Activated CD8-positive, alpha-beta memory T cell treated with anti-CD3 and anti-CD28 coated beads, Interleukin-2, amount 50 U/mL, for 4 hours (primary cell): ENCODE data around the gene TIRAP.
"Not testable (repeated sequence)": the region's sequence is repeated elsewhere in the genome, so short reads cannot be mapped to it uniquely, and the experiment has no call there.

Experiments
- DNase-seq: peaks from one replicate; pipeline ENCODE4 v3.0.0-alpha.2; 2020

TIRAP gene

GRCh38 chr11:126288237-126288636 is 5.3 kb downstream of the TIRAP start:
- DNase-seq: no peak

DNA sequence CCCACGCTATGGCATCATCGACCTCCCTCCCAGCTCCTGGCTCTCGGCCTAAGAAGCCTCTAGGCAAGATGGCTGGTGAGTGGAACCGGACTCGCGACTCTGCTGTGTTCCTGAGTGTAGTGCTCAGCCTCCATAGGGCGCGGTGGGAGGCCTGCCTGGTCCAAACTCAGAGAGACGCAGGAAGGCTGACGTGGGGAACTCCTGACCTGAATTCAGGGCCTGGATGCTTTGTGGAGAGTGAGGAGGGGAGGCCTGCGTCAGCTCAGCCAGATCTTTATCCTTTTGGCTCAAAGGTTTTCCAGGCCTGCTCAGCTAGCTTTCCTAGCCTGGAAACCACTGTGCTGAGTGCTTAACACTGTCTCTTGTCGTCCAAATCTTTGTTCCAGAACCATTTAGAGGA is 8.0 kb downstream of the TIRAP start:
- DNase-seq: no peak

DNA sequence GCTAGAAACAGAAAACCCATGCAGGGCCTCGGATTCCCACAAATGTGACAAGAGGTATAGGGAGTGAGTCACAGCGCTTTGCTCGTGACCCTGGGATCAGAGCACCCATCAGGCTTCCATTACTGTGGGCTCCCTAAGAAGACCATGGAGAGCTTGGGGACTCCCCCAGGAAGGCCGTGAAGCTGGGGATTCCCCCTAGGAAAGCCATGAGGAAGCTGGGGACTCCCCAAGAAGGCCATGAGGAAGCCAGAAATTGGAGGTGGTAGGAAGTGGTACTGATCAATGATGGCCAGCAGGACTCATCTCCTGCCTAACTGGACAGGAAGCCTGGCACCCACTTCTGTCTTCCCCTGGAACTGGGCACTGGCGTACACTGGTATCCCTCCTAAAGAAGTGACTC is 10.8 kb downstream of the TIRAP start:
- no peak for DNase-seq

DNA sequence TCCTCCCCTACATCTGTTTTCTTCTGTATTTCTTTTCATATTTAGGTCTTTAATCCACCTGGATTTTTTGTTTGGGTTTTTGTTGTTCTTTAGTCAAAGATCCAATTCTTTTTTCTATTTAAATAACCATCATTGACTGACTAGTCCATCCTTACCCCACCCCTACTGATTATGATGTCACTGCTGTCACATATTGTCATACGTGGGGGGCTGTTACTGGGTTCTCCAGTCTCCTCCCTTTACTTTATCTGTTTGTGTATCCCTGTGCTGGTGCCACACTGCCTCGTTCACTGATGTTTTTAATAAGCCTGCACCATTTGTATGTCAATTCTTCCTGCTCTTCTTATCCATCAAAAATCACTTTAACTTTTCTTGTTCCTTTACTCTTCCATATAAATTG is 14.1 kb downstream of the TIRAP start:
- DNase-seq: no peak

DNA sequence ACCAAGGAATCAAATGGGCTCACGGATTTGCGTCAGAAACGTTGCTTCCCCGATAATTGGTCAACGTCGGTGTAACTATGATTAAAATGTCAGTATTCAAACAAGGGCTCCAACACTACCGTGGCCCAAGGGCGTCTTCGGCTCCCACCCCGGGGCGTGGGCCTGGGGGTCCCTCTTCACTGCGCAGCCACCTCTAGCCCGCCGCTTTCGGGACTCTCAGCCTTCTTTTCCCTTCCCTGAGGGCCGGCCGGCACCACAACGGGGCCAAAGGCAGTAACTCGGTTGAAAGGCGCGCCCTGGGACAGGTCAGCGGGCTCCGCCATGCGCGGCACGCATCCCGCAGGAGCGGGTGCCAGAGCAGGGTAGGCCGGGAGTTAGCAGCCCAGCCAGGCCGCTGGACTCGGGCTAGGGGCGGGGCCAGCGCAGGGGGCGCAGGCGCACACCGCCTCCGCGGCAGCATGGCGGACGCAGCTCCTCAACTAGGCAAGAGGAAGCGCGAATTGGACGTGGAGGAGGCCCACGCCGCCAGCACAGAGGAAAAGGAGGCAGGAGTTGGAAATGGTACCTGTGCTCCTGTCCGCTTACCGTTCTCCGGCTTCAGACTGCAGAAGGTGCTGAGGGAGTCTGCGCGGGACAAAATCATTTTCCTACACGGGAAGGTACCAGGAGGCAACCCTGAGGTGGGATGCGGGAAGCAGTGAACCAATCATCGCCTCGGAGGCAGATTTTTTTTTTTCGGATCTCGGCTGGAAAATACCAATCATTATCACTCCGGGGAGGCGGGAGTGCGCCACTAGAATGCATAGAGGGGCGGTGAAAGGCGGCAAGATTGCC is 20.9 kb downstream of the TIRAP start, which contains the start of gene DCPS:
Gene DCPS (plus strand): TSS at position 438 of the 834 bp plus-strand sequence. CDS start 21 bp downstream, at position 459.
- peak; percentile 86 for DNase-seq

DNA sequence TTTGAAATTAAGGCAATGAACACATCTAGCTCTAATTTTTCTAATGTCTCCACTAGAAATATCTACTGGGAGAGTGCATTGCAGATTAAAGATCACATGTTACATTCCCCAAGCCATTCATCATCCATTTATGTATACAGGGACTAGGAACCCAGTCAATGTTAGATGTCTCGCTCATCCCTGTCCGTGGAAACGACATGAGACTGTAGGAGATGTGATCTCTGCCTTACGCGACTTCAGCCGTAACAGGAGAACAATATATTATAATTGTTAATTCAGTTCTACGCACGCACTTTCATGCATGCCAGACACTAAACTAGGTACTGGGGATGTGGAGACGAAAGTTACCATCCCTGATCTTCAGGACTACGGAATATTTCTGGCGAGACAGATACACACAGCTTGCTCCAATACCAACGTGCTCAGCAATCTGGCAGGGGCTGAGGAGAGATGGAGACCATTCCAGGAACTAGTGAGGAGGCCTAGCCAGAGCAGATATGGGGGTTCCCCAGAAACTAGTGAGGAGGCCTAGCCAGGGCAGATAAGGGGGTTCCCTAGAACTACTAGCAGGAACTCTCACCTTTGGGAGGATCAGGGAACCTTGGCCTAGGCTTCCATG is 21.7 kb downstream of the TIRAP start:
- DNase-seq: no peak

DNA sequence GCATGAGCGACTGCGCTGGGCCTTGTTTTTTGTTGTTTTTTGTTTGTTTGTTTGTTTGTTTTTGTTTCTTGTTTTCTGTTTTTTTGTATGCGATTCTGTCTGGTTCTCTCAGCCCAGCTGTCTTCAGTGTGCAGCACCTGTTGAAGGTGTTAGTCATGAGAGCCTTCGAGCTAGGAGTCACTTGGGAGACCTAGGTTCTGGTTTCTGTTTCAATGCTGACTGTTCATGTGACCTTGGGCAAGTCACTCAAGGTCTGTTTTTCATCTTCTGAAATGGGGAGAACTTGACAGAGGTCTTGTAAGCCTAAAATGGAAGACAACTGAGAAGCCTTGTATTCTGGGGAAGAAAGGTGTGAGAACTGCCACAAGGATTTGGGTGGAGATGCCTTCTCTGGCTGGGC is 22.8 kb downstream of the TIRAP start:
- DNase-seq: no peak

- no peak for DNase-seq
Measured at GRCh38 chr11:126307706-126308105, 24.8 kb downstream of the TIRAP start.

- no peak for DNase-seq
Measured at GRCh38 chr11:126308271-126308671, 25.4 kb downstream of the TIRAP start.

DNA sequence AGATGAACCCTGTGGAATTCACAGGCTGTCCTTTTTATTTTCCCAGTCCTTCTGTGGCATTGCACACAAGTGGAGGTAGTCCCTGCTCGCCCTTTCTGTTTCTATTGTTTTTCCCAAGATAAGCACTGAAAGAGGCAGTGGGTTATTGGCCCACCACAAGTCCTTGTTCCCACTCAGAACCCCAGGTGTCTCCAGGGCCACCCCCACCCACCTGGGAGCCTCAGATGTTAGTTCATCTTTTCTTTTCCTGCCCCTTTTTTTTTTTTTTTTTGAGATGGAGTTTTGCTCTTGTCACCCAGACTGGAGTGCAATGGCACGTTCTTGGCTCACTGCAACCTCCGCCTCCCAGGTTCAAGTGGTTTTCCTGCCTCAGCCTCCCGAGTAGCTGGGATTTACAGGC is 25.9 kb downstream of the TIRAP start:
- DNase-seq: not testable (repeated sequence)

DNA sequence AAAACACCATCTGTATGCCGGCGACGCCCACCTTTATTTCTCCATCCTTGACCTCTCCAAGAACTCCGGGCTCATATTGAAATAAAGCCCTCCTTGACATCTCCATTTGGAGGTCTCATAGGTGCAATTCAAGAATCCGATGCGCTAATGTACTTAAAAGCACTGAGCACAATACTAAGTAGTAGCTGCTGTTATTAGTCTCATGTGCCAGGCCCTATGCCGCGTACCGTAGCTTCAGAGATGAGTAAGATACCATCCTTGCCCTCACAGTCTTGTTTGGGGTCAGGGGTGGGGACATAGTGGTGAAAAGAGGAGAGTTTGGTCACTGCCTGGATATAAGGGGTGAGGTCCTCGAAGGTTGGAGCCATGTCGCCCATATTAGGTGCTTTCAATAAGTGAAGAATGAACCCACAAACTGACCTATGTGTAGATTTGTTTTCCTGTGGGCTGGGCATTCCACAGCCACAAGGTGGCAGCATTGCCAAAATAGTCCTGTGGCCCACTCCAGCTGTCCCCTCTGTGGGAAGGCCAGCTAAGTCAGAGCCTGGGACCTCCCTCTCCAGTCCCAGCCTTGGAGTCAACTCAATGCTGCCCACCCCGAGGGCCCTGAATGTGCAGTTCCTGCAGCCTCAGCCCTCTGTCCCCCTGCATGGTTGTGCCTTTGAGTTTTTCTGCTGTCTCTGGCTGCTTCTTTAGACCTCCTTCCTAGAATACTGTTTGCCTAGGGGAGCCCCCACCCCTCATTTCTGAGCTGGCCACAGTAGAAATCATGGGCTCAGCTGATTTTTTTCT is 27.5 kb downstream of the TIRAP start:
- DNase-seq: peak; percentile 61

GRCh38 chr11:126310992-126311310 is 28.1 kb downstream of the TIRAP start:
- DNase-seq: no peak

DNA sequence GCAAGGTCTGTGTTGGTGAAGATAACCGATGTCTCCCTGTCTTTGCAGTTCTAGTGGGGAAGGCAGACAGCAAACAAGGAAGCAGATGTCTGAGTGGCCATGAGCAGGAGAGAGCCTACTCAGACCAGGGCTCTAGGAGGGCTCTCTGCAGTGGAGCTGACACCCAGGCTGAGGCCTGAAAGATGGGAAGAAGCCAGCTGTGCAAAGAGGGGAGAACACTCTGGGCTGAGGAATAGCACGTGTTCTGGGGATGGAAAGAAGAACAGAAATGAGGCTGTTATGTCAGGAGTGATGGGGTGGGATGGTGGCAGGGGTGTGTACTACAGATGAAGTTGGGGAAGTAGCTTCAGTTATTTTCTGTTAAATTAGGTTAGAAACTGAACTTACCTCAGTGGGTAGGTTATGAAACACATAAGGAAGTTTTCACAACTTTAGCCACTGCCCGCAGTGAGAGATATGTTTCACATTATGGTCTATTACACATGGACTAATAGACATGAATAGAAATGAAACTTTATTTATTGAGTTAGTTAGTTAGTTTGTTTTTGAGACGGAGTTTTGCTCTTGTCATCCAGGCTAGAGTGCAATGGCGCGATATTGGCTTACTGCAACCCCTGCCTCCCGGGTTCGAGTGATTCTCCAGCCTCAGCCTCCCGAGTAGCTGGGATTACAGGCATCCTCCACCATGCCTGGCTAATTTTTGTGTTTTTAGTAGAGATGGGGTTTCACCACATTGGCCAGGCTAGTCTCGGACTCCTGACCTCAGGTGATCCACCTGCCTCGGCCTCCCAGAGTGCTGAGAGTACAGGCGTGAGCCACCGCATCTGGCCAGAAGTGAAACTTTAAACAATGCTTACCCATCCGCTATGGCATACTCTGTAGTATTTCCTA is 28.8 kb downstream of the TIRAP start:
- no peak for DNase-seq

DNA sequence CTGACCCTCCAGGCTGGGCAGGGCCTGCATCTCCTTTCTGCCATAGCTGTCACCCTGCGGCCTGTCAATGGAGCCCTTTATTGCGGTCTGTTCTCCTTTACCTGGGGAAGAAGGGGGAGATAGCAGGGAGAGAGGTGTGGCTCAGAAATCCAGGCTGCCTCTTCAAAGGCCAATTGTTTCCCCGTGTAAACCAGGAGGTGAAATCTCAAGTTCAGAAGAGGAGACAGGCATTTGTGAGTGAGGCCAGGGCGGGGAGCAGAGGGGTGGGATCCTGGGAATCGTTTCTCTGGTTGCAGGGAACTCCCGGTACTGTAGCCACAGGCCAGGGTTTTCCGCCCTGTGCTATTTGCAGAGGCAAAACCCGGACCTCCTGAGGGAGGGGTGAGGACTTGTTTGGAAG is 30.1 kb downstream of the TIRAP start:
- DNase-seq: no peak

- DNase-seq: no peak
Measured at GRCh38 chr11:126313826-126314225, 30.9 kb downstream of the TIRAP start.

- no peak for DNase-seq
Measured at GRCh38 chr11:126317432-126317755, 34.5 kb downstream of the TIRAP start.

GRCh38 chr11:126317756-126318573 is 35.1 kb downstream of the TIRAP start:
- peak; percentile 29 for DNase-seq

DNA sequence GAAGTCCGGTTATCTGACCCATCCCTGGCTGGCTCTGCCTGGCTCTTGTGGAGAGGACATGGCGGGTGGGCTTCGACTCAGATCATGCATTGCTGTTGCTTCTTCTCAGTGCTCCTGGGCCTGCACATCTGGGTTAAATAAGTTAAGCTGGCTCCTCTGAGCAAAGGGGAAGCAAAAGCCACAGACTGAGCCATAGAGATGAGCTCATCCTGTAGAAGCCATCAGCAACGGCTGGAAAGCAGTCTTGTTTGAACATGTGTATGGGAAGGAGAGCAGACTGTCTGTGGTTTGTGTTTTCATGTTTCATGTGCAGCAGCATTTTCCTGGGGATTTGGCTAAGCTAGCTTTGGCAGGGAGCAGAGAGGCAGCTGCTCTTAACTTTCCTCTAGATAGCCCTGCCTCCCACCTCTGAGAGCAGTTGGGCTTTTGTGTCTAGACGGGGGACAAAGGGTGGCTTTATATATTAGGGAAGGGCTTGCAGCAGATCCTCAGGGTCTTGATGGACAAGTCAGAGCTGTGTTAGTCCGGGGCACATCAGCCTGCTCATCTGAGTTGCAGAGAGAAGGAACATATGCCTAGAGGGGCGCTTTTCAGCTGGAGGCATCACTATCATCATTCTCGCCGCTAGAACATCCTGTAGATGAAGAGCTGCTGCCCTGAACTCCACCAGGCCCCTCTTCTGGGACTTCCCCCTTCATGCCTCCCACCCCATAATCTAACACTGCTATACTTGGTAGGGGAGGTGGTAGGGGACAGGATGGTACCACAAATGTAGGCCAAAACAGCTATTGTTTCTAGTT is 35.9 kb downstream of the TIRAP start:
- peak; percentile 32 for DNase-seq

GRCh38 chr11:126319374-126319740 is 36.5 kb downstream of the TIRAP start:
- DNase-seq: no peak

GRCh38 chr11:126322996-126323395 is 40.1 kb downstream of the TIRAP start:
- no peak for DNase-seq
